GM12878 (cell line): ENCODE data around the gene SEMA3C.

Experiments
- ASH2L ChIP-seq: fragments of 300-600, 200-600 bp; sonication (generic); IDR thresholded peaks from 2 replicates; pipeline ENCODE4 v1.6.1; 2017; ENCODE audit warnings: low read depth, mild to moderate bottlenecking, borderline replicate concordance
- CBX5 ChIP-seq: sonication (generic); IDR thresholded peaks from 2 replicates; pipeline ENCODE4 v1.6.1; 2016; ENCODE audit warnings: low read depth, moderate library complexity, mild to moderate bottlenecking, inconsistent platforms
- CREB1 ChIP-seq: IDR thresholded peaks from 2 replicates; pipeline ENCODE4 v1.6.1; 2012; ENCODE audit warnings: low read depth, mild to moderate bottlenecking, inconsistent platforms
- POLR2AphosphoS5 ChIP-seq: IDR thresholded peaks from 2 replicates; pipeline ENCODE4 v1.6.1; 2011; ENCODE audit warnings: mild to moderate bottlenecking, low read length, inconsistent platforms
- TF ChIP-seq, protein P1 (sequence below): fragments of 450-650 bp; IDR thresholded peaks from 2 replicates; pipeline ENCODE4 v1.6.1; 2017; ENCODE audit warnings: antibody characterized with exemption, mild to moderate bottlenecking, moderate library complexity
- TF ChIP-seq, protein P2 (sequence below): IDR thresholded peaks from 2 replicates; pipeline ENCODE4 v1.6.1; 2012; ENCODE audit warnings: low read depth, low read length, improper control_type of control experiment
- TF ChIP-seq, protein P3 (sequence below): IDR thresholded peaks from 2 replicates; pipeline ENCODE4 v1.6.1; 2012; ENCODE audit warnings: low read depth, low read length, improper control_type of control experiment
- TF ChIP-seq, protein P4 (sequence below), 3 experiments: IDR thresholded peaks in 2 of 3; conservative IDR thresholded peaks in 1 of 3; 2 replicates each; pipeline ENCODE4 v1.5.1; 2011; ENCODE audit warnings: low read depth in 3 of 3, low read length in 3 of 3, mild to moderate bottlenecking in 3 of 3, control low read depth in 2 of 3, moderate library complexity in 2 of 3, inconsistent platforms in 1 of 3, mixed read lengths in 1 of 3; ENCODE audit not compliant: control insufficient read depth in 2 of 3, insufficient read depth in 1 of 3; ENCODE audit errors: extremely low read depth in 1 of 3

DNA sequence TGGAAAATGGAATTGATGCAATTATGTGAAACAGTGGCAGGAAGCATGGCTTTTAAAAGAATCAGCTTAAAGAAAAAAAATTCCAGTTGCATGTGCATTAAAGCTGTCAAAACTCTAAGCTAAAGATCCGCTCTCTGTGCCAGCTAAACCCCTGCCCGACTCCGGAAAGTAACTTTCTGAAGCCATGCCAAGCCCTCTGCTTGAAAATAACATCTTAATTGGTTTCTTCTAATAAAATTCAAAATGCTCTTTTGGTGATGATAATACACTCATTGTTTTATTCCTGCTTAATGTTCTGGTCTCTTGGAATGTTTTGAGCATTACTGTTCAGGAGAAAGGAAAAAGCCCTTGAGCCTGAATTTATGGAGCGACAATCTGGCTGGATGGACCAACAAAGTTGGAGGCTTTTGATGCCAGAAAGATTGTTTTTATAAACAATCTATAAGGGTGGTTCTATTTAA lies 11.7 kb downstream of the SEMA3C start:
- no peak for TF ChIP-seq ASH2L
- TF ChIP-seq, protein P1, sequence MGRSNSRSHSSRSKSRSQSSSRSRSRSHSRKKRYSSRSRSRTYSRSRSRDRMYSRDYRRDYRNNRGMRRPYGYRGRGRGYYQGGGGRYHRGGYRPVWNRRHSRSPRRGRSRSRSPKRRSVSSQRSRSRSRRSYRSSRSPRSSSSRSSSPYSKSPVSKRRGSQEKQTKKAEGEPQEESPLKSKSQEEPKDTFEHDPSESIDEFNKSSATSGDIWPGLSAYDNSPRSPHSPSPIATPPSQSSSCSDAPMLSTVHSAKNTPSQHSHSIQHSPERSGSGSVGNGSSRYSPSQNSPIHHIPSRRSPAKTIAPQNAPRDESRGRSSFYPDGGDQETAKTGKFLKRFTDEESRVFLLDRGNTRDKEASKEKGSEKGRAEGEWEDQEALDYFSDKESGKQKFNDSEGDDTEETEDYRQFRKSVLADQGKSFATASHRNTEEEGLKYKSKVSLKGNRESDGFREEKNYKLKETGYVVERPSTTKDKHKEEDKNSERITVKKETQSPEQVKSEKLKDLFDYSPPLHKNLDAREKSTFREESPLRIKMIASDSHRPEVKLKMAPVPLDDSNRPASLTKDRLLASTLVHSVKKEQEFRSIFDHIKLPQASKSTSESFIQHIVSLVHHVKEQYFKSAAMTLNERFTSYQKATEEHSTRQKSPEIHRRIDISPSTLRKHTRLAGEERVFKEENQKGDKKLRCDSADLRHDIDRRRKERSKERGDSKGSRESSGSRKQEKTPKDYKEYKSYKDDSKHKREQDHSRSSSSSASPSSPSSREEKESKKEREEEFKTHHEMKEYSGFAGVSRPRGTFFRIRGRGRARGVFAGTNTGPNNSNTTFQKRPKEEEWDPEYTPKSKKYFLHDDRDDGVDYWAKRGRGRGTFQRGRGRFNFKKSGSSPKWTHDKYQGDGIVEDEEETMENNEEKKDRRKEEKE = no peak
- no peak for TF ChIP-seq POLR2AphosphoS5
- TF ChIP-seq, protein P2, sequence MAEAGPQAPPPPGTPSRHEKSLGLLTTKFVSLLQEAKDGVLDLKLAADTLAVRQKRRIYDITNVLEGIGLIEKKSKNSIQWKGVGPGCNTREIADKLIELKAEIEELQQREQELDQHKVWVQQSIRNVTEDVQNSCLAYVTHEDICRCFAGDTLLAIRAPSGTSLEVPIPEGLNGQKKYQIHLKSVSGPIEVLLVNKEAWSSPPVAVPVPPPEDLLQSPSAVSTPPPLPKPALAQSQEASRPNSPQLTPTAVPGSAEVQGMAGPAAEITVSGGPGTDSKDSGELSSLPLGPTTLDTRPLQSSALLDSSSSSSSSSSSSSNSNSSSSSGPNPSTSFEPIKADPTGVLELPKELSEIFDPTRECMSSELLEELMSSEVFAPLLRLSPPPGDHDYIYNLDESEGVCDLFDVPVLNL = no peak
- TF ChIP-seq, protein P3, sequence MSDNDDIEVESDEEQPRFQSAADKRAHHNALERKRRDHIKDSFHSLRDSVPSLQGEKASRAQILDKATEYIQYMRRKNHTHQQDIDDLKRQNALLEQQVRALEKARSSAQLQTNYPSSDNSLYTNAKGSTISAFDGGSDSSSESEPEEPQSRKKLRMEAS = no peak
- TF ChIP-seq, protein P4, sequence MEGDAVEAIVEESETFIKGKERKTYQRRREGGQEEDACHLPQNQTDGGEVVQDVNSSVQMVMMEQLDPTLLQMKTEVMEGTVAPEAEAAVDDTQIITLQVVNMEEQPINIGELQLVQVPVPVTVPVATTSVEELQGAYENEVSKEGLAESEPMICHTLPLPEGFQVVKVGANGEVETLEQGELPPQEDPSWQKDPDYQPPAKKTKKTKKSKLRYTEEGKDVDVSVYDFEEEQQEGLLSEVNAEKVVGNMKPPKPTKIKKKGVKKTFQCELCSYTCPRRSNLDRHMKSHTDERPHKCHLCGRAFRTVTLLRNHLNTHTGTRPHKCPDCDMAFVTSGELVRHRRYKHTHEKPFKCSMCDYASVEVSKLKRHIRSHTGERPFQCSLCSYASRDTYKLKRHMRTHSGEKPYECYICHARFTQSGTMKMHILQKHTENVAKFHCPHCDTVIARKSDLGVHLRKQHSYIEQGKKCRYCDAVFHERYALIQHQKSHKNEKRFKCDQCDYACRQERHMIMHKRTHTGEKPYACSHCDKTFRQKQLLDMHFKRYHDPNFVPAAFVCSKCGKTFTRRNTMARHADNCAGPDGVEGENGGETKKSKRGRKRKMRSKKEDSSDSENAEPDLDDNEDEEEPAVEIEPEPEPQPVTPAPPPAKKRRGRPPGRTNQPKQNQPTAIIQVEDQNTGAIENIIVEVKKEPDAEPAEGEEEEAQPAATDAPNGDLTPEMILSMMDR (IDR thresholded peaks at IDR 0.05 in 2 of 3, conservative IDR thresholded peaks at IDR 0.05 in 1 of 3; ENCODE audit: control insufficient read depth in 2 of 3, extremely low read depth in 1 of 3, insufficient read depth in 1 of 3, low read depth in 3 of 3, low read length in 3 of 3) = no peak
- no peak for TF ChIP-seq CBX5
- no peak for TF ChIP-seq CREB1
